ENCODE measurements around the gene UBE2Q2. TPM values are rescaled to one million over a fixed set of nuclear protein-coding genes. Genes with fewer than 3 reads are reported as not detected.

UBE2Q2 gene
- total and polyA plus RNA-seq, 9 of the 15 experiments (the other 6 are each of a cell fraction or from before 2014, with no cell fraction given), result 6.2 to 24.0 (median 16.2) TPM

DNA sequence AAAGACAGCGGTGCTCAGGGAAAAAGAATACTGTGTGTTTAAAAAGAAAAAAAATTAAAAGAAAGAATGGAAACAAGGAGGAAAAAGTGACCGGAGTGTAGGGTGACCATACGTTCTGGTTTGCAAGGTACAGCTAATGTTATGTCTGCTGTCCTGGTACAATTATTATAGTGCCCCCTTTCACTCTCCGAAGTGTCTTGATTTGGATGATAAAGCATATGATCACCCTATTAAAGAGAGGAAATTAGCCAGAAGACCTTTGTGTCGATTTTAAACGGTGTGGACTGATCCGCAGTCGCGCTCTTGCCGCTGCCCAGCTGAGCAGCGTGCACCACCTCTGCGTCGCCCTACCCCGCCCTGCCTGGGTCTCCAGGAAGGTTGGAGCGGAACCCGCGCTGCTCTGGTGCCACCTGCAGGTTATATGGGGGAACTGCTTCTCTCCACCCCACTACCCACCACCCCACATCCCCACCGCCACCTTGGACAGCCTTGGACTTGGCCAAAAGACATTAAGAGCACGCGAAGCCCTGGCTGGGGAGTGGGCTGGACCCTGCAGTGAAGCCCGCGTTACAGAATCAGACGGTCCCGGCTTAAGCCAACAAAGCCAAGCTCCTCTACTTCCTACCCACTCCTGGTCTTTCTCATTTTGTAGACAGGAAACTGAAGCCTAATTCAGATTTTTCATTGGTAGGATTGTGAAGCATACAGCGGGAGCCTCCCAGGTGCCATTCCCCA, 41.2 kb upstream of the UBE2Q2 start (continued):
- TF ChIP-seq ATF6 (CRISPR knock-in tag; IDR thresholded peaks at IDR 0.05), result no peak
- TF ChIP-seq, protein P1, sequence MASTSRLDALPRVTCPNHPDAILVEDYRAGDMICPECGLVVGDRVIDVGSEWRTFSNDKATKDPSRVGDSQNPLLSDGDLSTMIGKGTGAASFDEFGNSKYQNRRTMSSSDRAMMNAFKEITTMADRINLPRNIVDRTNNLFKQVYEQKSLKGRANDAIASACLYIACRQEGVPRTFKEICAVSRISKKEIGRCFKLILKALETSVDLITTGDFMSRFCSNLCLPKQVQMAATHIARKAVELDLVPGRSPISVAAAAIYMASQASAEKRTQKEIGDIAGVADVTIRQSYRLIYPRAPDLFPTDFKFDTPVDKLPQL (IDR thresholded peaks at IDR 0.05; ENCODE audit: extremely low read depth, insufficient read length), result no peak
- TF ChIP-seq NFIX (CRISPR knock-in tag; IDR thresholded peaks at IDR 0.05; ENCODE audit: low read depth), result no peak
- TF ChIP-seq, protein P2, sequence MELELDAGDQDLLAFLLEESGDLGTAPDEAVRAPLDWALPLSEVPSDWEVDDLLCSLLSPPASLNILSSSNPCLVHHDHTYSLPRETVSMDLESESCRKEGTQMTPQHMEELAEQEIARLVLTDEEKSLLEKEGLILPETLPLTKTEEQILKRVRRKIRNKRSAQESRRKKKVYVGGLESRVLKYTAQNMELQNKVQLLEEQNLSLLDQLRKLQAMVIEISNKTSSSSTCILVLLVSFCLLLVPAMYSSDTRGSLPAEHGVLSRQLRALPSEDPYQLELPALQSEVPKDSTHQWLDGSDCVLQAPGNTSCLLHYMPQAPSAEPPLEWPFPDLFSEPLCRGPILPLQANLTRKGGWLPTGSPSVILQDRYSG (tag; conservative IDR thresholded peaks at IDR 0.05; ENCODE audit: low read depth), result no peak
- TF ChIP-seq NCOR1 (IDR thresholded peaks at IDR 0.05), result no peak
- 0 out of 2 replicates have a peak, but pooled peaks have one; percentile 16 for TF ChIP-seq BCOR (IDR thresholded peaks at IDR 0.05)
- TF ChIP-seq LCOR (CRISPR knock-in tag; IDR thresholded peaks at IDR 0.05), result 0 out of 2 replicates have a peak, but pooled peaks have one; percentile 46
- no peak for TF ChIP-seq TAL1 (IDR thresholded peaks at IDR 0.05)
- TF ChIP-seq ZKSCAN3 (CRISPR knock-in tag; IDR thresholded peaks at IDR 0.05), result no peak
- TF ChIP-seq ZNF184 (CRISPR knock-in tag; IDR thresholded peaks at IDR 0.05), result no peak
- no peak for TF ChIP-seq DPF2 (IDR thresholded peaks at IDR 0.05)
- TF ChIP-seq SAFB (IDR thresholded peaks at IDR 0.05; ENCODE audit: borderline replicate concordance, low read depth, low read length), result no peak
- TF ChIP-seq, protein P3, sequence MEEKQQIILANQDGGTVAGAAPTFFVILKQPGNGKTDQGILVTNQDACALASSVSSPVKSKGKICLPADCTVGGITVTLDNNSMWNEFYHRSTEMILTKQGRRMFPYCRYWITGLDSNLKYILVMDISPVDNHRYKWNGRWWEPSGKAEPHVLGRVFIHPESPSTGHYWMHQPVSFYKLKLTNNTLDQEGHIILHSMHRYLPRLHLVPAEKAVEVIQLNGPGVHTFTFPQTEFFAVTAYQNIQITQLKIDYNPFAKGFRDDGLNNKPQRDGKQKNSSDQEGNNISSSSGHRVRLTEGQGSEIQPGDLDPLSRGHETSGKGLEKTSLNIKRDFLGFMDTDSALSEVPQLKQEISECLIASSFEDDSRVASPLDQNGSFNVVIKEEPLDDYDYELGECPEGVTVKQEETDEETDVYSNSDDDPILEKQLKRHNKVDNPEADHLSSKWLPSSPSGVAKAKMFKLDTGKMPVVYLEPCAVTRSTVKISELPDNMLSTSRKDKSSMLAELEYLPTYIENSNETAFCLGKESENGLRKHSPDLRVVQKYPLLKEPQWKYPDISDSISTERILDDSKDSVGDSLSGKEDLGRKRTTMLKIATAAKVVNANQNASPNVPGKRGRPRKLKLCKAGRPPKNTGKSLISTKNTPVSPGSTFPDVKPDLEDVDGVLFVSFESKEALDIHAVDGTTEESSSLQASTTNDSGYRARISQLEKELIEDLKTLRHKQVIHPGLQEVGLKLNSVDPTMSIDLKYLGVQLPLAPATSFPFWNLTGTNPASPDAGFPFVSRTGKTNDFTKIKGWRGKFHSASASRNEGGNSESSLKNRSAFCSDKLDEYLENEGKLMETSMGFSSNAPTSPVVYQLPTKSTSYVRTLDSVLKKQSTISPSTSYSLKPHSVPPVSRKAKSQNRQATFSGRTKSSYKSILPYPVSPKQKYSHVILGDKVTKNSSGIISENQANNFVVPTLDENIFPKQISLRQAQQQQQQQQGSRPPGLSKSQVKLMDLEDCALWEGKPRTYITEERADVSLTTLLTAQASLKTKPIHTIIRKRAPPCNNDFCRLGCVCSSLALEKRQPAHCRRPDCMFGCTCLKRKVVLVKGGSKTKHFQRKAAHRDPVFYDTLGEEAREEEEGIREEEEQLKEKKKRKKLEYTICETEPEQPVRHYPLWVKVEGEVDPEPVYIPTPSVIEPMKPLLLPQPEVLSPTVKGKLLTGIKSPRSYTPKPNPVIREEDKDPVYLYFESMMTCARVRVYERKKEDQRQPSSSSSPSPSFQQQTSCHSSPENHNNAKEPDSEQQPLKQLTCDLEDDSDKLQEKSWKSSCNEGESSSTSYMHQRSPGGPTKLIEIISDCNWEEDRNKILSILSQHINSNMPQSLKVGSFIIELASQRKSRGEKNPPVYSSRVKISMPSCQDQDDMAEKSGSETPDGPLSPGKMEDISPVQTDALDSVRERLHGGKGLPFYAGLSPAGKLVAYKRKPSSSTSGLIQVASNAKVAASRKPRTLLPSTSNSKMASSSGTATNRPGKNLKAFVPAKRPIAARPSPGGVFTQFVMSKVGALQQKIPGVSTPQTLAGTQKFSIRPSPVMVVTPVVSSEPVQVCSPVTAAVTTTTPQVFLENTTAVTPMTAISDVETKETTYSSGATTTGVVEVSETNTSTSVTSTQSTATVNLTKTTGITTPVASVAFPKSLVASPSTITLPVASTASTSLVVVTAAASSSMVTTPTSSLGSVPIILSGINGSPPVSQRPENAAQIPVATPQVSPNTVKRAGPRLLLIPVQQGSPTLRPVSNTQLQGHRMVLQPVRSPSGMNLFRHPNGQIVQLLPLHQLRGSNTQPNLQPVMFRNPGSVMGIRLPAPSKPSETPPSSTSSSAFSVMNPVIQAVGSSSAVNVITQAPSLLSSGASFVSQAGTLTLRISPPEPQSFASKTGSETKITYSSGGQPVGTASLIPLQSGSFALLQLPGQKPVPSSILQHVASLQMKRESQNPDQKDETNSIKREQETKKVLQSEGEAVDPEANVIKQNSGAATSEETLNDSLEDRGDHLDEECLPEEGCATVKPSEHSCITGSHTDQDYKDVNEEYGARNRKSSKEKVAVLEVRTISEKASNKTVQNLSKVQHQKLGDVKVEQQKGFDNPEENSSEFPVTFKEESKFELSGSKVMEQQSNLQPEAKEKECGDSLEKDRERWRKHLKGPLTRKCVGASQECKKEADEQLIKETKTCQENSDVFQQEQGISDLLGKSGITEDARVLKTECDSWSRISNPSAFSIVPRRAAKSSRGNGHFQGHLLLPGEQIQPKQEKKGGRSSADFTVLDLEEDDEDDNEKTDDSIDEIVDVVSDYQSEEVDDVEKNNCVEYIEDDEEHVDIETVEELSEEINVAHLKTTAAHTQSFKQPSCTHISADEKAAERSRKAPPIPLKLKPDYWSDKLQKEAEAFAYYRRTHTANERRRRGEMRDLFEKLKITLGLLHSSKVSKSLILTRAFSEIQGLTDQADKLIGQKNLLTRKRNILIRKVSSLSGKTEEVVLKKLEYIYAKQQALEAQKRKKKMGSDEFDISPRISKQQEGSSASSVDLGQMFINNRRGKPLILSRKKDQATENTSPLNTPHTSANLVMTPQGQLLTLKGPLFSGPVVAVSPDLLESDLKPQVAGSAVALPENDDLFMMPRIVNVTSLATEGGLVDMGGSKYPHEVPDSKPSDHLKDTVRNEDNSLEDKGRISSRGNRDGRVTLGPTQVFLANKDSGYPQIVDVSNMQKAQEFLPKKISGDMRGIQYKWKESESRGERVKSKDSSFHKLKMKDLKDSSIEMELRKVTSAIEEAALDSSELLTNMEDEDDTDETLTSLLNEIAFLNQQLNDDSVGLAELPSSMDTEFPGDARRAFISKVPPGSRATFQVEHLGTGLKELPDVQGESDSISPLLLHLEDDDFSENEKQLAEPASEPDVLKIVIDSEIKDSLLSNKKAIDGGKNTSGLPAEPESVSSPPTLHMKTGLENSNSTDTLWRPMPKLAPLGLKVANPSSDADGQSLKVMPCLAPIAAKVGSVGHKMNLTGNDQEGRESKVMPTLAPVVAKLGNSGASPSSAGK (IDR thresholded peaks at IDR 0.05), result peak; percentile 43; the same call in 1 of the 2 replicates

Data from K562 (cell line).